ENCODE results near the gene ADAMTS15. TPM values are rescaled to one million over a fixed set of nuclear protein-coding genes. Genes with fewer than 3 reads are reported as not detected.

ADAMTS15 gene, protein sequence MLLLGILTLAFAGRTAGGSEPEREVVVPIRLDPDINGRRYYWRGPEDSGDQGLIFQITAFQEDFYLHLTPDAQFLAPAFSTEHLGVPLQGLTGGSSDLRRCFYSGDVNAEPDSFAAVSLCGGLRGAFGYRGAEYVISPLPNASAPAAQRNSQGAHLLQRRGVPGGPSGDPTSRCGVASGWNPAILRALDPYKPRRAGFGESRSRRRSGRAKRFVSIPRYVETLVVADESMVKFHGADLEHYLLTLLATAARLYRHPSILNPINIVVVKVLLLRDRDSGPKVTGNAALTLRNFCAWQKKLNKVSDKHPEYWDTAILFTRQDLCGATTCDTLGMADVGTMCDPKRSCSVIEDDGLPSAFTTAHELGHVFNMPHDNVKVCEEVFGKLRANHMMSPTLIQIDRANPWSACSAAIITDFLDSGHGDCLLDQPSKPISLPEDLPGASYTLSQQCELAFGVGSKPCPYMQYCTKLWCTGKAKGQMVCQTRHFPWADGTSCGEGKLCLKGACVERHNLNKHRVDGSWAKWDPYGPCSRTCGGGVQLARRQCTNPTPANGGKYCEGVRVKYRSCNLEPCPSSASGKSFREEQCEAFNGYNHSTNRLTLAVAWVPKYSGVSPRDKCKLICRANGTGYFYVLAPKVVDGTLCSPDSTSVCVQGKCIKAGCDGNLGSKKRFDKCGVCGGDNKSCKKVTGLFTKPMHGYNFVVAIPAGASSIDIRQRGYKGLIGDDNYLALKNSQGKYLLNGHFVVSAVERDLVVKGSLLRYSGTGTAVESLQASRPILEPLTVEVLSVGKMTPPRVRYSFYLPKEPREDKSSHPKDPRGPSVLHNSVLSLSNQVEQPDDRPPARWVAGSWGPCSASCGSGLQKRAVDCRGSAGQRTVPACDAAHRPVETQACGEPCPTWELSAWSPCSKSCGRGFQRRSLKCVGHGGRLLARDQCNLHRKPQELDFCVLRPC
- total RNA-seq = under 0.01 and 1.9 TPM in 2 replicates

DNA sequence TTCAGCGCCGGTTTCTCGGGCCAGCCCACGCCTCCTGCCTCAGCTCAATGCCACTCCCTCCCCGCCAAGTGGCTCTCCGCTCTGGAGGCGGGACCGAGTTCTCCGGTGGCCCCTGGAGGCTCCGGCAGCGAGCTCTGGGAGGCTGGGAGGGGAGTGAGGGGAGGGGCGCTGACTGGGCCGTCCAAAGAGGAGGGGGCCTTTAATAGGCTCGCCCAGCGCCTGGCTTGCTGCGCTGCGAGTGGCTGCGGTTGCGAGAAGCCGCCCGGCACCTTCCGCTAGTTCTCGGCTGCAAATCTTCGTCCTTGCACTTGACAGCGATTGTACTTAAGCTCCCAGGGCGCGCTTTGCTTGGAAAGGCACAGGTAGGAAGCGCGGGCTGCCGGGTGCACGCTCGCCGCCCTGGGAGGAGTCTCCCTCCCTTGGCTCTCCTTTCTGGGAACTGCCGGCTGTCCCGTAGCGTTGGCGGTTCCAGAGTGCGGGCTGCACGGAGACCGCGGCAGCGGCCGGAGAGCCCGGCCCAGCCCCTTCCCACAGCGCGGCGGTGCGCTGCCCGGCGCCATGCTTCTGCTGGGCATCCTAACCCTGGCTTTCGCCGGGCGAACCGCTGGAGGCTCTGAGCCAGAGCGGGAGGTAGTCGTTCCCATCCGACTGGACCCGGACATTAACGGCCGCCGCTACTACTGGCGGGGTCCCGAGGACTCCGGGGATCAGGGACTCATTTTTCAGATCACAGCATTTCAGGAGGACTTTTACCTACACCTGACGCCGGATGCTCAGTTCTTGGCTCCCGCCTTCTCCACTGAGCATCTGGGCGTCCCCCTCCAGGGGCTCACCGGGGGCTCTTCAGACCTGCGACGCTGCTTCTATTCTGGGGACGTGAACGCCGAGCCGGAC lies at the start of gene ADAMTS15:
TSS of gene ADAMTS15 (plus strand) at position 230 of the 894 bp plus-strand sequence. CDS start at position 559, 329 bp downstream.

DNA sequence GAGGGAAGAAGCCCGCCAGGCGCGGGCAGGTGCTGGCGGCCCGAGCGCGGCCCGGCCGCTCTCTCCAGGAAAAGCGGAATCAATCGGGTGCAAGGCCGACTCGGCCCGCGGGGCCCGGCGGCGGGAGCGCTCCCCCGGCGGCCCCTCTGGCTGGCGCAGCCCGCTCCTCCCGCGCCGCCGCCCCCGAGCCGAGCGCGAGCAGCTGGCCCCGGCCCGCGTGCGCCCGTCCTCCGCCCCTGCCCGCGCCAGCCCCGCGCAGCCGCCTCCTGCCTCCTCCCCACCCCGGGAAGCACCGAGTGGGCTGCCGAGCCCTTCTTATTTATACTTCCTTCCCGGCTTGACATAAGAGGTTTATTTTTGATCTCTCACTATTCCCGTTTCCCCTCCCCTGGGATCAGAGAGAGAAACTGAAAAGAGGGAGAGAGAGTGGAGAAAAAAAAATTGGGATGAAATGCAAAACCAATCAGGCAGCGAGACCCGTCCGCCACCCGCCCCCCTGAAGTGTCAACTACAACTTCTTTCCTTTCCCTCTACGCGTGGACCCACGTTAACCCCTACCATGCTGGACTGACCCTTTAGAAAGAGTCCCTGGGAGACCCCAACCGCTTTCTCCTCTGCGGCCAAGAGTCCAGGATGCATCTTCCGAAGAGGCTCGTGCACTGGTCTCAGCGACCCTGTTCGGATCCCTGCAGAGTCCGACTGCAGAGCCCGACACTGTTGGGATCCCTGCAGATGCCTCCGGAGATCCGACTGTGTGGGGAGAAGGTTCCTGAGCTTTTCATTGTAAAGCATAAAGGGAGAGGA lies 19.9 kb upstream of the ADAMTS15 start, which contains the start of gene ADAMTS8:
TSS of gene ADAMTS8 (minus strand) at position 294 of the 804 bp plus-strand sequence. CDS start 323 bp downstream, outside the sequence.

Other genes with a start within 250 kb of the ADAMTS15 start
- 17.5 and 24.0 TPM in 2 replicates for gene ZBTB44, start 133.7 kb upstream of the ADAMTS15 start, total RNA-seq
- gene ADAMTS8, start 20.0 kb upstream of the ADAMTS15 start, total RNA-seq = not detected in 2 replicates